NB4 (cell line): Measurements from ENCODE around the gene SHPK.

Experiments used
- DNase-seq: peaks from one replicate; pipeline ENCODE4 v3.0.0; 2010; ENCODE audit warnings: low read depth
- H3K4me3 ChIP-seq: one replicate; pipeline ENCODE4 v1.5.1; 2011; ENCODE audit warnings: mild to moderate bottlenecking, low read depth, low read length, moderate library complexity
- MYC ChIP-seq: IDR thresholded peaks from 2 replicates; pipeline ENCODE4 v1.6.1; 2011; ENCODE audit warnings: low read depth, low read length
- POLR2A ChIP-seq: IDR thresholded peaks from 2 replicates; pipeline ENCODE4 v1.6.1; 2011; ENCODE audit warnings: mild to moderate bottlenecking; ENCODE audit not compliant: insufficient read length; ENCODE audit errors: extremely low read depth
- TF ChIP-seq, protein P1 (sequence below): IDR thresholded peaks from 2 replicates; pipeline ENCODE4 v1.6.1; 2011; ENCODE audit warnings: low read depth, low read length
- TF ChIP-seq, protein P2 (sequence below): IDR thresholded peaks from one replicate; pipeline ENCODE4 v1.5.1; 2012; ENCODE audit warnings: low read depth, low read length

Gene SHPK

DNA sequence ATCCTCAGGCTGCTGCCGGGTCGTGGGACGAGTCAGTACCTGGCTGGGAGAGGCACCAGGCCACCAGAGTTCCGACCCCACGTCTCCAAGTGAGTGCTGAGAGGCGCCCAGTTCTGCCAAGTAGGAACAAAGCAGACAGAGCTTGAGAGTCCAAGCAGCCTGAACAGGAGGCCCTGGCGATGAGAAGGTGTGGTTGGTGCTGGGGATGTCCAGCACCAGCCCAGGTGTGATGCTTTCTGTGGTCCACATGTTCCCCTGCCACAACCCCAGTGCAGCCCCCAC lies 21.5 kb upstream of the SHPK start:
- TF ChIP-seq, protein P1, sequence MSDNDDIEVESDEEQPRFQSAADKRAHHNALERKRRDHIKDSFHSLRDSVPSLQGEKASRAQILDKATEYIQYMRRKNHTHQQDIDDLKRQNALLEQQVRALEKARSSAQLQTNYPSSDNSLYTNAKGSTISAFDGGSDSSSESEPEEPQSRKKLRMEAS: no peak
- TF ChIP-seq MYC: no peak
- TF ChIP-seq POLR2A: no peak
- TF ChIP-seq, protein P2, sequence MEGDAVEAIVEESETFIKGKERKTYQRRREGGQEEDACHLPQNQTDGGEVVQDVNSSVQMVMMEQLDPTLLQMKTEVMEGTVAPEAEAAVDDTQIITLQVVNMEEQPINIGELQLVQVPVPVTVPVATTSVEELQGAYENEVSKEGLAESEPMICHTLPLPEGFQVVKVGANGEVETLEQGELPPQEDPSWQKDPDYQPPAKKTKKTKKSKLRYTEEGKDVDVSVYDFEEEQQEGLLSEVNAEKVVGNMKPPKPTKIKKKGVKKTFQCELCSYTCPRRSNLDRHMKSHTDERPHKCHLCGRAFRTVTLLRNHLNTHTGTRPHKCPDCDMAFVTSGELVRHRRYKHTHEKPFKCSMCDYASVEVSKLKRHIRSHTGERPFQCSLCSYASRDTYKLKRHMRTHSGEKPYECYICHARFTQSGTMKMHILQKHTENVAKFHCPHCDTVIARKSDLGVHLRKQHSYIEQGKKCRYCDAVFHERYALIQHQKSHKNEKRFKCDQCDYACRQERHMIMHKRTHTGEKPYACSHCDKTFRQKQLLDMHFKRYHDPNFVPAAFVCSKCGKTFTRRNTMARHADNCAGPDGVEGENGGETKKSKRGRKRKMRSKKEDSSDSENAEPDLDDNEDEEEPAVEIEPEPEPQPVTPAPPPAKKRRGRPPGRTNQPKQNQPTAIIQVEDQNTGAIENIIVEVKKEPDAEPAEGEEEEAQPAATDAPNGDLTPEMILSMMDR: no peak
- no peak overlapping the region for H3K4me3 ChIP-seq
- no peak for DNase-seq

DNA sequence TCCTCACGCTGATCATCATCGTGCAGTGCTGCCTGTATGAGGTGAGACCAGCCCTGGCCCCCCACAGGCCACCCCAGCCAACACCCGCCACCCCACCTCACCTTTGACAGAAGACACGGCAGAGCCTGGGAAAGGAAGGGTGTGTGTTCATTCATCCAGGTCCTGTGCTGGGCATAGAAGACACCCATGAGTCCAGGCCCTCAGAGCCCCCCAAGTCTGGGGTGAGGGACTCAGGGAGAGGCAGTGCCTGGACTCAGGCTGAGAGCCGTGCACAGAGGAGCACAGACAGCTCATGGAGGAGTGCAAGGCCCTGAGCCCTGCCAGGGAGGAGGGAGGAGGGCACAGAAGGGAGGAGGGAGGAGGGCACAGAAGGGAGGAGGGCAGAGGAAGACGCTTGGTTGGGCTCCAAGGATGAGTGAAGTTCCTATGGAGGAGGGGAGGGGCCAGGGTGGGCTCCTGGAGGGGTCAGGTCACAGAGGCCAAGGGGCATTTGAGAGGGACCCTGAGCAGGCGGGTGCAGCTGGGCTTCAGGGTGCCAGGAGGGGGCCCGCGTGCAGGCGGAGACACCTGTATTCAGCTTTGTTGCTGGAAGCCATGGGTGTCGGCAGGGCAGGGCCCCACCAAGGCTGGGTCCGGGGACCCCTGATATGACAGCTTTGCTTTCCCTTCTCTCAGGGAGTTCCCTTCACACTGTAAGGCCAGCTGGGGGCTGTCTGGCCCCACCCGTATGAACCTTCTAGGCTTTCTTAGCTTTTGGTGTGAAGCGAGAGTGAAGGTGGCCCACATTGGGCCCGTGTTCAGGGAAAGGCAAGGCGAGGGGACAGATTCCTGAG lies 20.9 kb upstream of the SHPK start:
- no peak overlapping the region for H3K4me3 ChIP-seq
- DNase-seq: no peak
- TF ChIP-seq MYC (no peak), POLR2A (no peak)
- TF ChIP-seq, protein P1: no peak

DNA sequence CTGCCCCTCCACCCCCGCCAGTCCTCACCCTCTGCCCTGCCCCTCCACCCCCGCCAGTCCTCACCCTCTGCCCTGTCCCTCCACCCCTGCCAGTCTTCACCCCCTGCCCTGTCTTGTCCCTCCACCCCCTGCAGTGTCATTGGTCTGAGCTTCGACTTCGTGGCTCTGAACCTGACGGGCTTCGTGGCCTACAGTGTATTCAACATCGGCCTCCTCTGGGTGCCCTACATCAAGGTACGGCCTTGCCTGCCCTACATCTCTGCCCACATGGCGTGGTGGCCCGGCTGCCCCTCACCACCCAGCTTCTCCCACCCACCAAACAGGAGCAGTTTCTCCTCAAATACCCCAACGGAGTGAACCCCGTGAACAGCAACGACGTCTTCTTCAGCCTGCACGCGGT lies 20.3 kb upstream of the SHPK start:
- DNase-seq: no peak
- no peak overlapping the region for H3K4me3 ChIP-seq
- TF ChIP-seq, protein P1: no peak
- TF ChIP-seq POLR2A (no peak), MYC (no peak)
- TF ChIP-seq, protein P2: no peak

DNA sequence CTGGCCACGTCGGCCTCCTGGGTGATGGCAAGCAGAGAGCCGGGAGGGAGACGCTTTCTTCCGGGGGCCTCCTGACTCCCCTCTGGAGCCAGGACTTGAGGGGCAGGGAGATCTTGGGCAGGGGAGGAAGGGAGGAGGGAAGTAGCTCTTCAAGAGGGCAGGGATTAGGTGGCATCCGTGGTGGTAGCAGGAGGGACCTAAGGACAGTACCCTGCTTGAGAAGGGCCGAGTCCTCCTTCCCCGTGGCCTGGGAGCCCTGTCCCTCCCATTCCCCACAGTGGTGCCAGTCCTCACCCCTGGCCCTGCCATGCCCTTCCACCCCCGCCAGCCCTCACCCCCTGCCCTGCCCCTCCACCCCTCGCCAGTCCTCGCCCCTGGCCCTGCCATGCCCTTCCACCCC lies 19.7 kb upstream of the SHPK start:
- TF ChIP-seq, protein P2: no peak
- no peak for TF ChIP-seq MYC
- TF ChIP-seq, protein P1: no peak
- TF ChIP-seq POLR2A: no peak
- DNase-seq: no peak
- H3K4me3 ChIP-seq: no peak overlapping the region

DNA sequence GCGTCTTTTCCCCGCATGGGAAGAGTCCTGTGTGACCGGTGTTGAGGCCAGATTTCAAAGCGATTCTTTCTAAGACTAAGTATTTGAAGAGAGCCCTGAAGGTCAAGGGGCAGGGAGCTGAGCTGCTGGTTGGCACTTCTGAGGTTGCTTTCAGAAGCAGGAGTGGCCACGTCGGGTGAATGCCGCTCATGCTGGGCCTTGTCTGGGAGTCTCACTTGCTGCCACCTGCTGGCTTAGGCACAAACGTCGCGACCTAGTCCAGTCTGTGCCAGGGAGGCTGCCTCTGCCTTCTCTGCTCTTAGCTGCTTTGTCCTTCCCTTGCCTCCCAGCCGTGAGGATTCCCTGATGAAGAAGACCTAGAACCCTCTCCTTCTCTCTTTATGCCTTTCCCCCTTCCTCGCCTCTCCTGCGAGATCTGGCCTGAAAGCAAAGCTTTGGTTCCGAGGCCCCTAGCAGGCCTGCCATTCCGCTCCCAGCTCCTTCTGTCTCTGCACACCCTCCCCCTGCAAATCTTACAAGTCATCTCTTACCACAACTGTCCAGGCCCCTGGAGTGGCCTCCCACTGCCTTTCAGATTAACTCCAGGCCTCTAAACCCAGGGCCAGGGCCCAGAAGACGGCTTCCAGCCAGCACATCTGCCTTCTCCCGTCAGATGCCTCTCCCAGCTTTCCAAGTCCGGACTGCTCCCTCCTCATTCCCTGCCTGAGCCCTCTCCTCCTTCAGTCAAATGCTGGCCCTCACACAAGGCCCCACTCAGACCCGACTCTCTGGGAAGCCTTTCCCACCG lies 11.9 kb upstream of the SHPK start:
- peak; percentile 57 for DNase-seq
- H3K4me3 ChIP-seq: no peak overlapping the region
- TF ChIP-seq, protein P1: no peak
- TF ChIP-seq, protein P2: peak; percentile 47

DNA sequence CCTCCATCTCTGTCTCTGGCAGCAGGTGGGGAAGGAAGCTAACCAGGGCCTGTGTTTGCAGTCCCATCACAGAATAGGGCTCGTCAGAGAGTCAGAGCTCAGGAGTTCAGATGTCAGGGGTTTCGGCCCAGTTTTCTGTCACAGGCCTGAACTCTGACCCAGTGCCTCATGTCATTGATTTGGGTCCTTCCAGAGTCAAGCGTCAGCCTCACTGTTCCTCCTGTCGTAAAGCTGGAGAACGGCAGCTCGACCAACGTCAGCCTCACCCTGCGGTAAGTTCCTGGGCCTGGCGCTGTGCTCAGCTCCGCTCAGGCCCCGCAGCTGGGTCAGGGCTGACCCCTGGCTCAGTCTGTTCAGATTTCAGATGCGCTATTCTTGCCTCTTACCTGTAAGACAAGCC lies 11.2 kb upstream of the SHPK start:
- no peak for TF ChIP-seq MYC
- no peak for TF ChIP-seq POLR2A
- TF ChIP-seq, protein P1: no peak
- TF ChIP-seq, protein P2: no peak
- no peak for DNase-seq
- H3K4me3 ChIP-seq: no peak overlapping the region
